Measurements from ENCODE around the gene C2orf66.

Gene C2orf66

DNA sequence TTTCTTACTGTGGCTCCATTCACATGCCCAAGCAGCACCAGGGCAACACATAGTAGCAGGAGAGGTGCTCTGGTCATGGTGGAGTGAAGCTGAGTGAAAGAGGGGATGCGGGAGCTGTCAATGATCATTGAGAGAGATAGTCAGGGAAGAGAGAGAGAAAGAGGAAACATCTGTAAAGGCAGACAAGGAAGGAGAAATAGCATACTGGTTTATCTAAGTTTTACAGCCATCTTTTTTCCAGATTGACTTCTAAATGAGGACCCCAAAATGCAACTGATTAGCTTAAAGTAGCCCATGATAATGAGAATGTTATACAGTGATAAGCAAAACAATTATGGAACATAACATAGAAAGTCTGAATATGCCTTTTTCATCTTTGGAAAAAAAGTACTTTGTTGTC, at the start of gene C2orf66:
Gene C2orf66, minus strand, starts transcription at position 96 of the 400 bp plus-strand sequence. Its CDS starts 19 bp downstream, at position 77.
- DNase-seq: no peak

DNA sequence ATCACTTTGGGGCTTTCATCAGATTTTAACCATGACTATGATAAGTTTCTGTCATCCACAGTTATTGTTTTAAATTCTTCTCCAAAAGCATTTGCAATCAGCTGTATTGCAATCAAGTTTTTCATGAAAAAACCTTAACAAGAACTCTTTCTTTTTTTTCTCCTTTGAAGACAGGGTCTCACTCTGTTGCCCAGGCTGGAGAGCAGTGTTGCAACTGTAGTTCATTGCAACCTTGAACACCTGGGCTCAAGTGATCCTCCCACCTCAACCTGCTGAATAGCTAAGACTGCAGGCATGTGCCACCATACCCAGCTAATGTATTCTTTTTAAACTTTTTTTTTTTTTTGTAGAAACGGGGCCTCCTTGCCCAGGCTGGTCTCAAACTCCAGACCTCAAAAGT, 45.5 kb upstream of the C2orf66 start:
- DNase-seq: no peak

DNA sequence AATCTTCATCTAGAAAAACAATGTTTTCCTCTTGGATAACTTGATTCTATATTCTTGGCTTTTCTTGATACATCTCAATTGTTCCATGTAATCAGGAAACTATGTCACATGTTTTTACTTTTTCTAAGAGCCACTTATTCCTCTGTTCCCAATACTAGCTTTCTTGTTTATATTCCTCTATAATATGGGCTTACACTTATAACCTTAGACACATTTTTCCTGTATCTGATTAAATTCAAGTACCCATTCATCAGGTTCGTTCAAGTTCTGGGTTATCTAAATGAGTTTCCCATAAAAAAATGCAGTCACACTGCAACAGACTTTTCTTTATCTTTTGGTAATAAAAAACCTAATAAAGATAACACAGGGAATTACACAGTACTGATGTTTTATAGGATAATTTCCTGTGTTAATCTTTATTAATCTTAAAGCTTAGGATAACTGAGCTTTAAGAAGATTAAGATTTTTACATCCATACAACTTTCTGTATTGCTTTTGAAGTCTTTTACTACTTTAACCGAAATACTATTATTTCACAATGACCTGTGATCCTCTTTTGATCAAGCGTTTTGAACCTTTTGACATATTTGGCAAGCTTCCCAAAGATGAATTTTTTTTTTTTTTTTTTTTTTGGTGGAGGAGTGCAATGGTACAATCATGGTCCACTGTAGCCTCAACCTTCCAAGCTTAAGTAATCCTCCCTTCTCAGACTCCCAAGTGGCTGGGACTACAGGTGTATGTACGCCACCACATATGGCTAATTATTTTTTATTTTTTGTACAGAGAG, 44.3 kb upstream of the C2orf66 start:
- DNase-seq: no peak

DNA sequence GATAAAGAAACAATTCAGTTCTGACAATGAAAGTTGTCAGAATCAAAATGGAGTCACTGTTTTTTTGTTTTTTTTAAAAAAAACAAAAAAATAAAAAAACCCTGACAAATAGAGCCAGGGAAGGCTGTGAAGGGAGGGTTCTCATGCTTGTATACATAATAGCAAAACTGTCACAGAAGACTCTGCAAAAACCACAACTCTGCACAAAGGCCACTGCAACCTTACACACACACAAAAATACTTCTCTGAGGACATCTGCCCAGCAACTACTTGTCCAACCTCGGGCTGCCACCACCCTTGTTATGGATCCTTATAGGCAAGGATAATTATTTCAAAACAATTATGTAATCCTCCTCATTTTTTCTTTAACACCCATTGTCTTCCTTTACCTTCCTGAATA, 41.9 kb upstream of the C2orf66 start:
- DNase-seq: no peak

DNA sequence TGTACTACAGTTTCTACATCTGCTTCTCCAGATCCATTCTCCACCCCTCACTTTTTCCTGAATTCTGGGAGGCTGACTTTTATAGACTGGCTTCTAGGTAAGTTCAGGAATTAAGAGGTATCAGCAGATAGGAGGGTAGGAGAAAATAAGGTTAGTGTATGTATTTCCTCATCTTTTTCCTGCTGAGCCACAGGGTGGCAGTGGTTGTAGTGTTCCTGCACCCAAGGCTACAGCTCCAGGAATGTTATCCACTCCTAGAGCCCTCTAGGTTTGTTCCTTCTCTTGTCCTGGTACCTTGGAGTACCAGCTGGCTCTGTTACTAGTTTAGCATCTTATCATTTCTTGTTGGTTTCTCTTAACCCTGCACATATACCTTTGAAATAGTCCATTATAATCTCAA, 40.7 kb upstream of the C2orf66 start:
- DNase-seq: no peak

DNA sequence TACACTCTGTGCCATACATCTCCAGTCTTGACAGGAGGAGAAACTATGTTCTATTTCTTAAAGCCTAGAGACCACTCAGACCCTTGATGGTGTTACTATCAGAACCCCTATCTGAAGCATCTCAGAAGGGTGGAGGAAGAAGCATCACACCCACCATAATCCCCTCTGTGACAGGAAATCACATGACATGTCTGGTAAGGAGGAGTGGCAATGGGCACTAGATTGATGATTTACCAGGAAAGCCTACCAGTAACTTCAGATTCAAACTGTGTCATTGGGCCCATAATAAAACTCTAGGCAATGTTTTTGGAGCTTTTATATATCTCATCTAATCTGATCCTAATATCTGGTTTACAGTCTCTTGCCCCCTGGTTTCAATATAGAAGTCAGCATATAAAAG, 37.1 kb upstream of the C2orf66 start:
- no peak for DNase-seq

DNA sequence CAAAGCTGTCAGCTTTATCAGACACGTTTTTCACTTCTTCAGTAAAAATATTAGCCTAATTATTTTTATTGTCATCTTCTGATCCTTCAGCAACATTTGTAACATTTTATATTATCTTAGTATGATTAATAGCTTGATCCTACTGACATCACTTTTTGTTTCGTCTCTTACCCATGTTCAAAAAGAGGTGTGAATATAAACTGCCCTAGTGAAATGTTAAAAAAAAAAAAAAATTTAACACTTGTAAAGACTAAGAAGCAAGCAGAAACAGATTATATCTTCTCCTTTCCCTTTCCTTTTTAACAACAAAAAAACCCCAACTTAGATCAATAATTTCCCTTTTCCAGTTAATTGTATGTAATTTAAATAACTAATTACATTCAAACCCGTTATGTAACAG, 36.2 kb upstream of the C2orf66 start:
- DNase-seq: no peak

DNA sequence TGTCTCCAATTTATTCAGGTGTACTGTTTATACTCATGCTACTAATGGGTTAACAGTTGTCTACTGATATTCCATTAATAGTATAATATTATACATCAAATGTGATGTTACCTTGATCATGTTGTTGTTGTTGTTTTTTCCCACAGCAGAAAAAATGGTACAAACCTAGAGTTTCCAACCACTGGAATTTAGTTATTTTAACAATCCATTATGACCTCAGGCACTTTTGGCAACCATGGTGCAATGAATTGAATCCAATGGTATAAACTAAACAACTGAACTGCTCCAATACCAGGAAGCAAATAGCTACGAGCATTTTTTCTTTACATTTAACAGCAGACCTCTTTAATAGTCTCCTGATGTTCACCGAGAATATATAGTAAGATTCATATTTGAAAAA, 31.0 kb upstream of the C2orf66 start:
- DNase-seq: no peak

DNA sequence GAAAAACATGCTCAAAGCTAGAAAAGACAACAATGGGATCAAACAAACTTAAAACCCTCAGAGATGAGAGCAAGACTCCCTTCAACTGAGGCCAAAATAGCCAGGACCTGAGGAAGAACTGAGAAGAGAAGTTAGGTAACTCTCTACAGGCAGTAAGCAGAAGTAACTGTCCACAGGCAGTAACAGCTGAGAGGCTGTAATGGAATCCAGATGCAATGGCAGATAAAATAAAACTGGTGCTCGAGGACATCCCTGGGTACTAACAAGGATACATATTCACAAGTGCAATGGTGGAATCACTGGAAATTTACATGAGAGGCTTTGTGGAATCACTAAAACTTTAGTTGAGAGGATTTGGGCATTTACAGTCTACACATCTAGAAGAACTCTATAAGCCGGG, 30.4 kb upstream of the C2orf66 start:
- DNase-seq: no peak

DNA sequence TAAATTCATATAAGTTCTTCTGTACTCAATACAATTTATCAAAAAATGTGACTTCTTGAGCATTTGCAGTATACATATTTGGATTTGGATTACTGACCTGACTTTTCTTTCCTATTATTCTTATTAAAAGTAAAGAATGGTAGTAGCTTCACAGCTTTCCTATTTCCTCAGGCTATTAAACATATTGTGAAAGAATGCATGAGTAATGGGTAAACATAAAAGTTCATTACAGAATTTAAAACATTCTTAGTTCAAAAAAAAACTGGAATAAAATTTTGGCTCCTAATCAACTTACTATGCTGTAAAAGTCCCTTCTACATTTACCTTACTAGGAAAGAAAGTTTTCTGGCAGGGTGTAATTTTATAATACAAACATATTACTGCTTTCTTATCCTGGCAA, 27.3 kb upstream of the C2orf66 start:
- no peak for DNase-seq

DNA sequence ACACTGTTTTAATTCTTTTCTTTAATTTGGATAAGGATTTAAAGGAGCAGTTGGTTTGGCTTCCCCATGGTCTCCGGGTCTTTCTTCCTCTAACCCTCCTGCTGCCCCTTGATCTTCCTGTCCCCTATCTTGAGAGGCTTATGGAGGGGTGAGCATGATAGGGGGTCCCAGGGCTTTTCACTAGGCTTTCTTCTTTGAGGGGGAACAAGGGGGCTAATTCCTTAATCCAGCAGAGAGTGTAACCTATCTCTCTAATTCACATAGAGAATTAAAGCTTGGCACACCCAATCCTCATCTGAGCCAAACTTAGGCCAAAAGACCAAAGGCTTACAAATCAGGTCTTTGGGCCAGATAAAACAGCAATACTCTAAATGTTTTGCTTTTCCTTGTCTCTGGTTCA, 21.5 kb upstream of the C2orf66 start:
- no peak for DNase-seq

DNA sequence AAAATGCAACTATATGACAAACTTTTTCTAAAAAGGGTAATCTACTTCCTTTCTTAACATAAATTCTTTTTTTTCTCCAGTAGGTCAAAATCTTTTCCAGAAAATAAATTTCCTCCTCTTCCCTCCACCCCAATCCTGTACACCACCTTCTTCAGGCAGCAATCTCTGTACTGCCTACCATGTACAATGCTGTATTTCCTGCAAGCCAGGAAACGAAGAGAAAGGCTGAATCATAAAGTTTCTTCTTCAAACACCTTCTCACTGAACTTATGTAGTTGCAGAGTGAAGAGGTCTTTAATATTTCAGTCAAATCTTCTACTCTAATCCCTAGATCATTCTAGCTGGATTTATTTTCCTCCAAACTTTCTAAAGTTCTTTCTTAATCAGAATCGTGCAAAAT, 18.2 kb upstream of the C2orf66 start:
- no peak for DNase-seq

DNA sequence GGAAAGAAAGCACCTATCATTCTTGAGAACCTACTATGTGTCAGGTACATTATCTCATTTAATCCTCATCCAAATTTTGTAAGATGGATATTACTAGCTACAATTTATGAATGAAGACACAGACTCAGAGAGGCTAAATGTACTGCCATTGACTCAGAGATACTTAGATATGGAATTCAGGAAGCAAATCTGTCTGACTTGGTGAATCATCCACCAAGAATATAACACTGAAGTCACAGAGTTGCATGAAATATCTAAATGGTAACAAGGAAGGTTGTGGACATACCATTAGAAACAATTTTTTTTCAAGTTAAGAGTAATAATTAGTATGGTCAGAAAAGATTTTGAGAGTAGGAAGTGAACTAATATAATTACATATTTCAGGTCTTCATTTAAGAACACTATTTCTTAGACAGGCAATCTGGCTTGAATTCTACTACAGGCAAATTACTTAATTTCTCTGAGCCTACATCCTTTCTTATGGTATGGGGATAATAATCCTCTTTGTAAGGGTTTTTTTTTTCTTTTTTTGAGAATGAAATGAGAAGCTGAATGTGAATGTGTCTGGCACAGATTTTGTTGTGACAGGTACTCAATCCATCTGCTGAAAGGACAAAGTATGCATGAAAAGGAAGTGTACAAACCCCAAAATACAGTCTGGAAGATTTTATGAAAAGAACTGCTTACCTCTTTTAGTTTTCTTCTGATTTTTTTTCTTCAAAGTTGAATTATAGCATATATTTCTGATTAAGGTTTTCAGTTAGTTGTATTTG, 14.8 kb upstream of the C2orf66 start:
- no peak for DNase-seq

DNA sequence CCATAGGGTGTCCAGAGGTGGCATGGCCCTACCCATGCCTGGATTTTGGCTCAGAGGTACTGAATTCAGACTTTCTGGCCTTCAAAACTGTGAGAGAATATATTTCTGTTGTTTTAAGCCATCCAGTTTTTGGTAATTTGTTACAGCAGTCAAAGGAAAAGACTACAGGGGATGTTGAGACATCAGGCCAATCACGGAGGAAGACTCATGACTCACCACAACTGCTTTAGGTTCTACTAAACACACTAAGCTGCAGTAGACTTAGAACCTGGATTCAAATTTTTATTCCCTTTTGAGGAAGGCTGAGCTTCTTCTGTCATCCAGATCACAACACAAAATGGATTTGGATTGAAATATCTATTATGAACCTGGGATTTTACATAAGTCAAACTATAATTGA, 12.0 kb upstream of the C2orf66 start:
- no peak for DNase-seq

DNA sequence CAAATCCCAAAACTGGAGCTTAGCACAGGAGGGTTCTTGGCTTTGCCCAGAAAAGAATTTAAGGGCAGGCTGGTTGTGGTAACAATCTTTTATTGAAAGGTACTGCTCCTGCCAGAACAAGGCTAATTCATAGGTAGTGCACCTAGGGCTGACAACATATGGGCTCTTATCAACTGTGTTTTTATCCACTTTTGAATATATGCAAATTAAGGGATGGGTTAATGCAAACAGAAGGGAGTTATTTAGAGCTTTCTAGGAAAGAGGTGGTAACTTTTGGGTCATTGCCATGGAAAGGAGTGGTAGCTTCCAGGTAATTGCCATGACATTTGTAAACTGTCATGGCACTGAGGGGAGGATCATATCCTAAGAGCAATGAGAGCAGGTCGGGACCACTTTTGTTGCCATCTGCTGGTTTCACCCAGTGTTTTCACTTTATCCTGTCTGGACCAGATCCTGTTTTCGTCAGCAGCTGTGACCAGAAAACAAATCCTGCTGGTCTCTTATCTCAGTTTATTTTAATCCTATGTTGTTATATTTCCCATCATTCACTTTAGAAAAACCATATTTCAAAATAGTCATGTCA, 981 bp downstream of the C2orf66 start:
- DNase-seq: peak; percentile 42

DNA sequence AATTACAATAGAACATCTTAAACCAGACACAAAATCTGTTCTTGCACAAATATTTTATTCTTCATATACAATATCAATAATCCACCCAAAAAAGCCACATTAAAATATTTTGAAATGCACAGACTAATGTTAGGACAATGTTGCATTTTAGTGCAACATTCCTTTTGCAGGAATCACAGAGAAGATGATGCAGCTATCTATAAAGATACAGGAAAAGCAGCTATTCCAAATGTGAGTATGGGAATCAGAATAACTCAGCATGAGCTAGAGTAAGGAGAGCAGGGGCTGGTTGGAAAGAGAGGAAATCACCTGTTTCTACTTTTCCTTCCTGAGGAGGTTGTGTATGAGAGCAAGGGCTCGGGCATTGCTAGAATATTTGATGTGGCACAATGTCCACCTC, 4.8 kb downstream of the C2orf66 start:
- DNase-seq: no peak

DNA sequence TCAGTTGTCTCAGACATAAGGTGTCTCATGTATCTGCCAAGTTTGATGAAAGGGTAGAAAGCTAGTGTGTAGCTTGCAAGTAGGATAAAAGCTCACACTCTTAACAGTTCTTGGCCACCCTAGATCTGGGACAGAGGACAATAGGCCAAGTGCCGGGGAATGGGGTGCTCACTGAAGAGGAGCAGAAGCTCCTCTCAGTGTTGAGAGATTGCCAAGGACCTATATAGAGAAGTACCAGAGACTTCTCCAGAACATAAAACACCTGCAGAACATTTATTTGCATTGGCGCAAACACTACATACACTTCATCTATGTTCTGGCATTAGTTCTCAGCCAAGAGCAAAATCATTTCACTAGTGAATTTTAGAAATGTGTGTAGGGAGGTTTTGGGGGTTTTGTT, 6.8 kb downstream of the C2orf66 start:
- no peak for DNase-seq

DNA sequence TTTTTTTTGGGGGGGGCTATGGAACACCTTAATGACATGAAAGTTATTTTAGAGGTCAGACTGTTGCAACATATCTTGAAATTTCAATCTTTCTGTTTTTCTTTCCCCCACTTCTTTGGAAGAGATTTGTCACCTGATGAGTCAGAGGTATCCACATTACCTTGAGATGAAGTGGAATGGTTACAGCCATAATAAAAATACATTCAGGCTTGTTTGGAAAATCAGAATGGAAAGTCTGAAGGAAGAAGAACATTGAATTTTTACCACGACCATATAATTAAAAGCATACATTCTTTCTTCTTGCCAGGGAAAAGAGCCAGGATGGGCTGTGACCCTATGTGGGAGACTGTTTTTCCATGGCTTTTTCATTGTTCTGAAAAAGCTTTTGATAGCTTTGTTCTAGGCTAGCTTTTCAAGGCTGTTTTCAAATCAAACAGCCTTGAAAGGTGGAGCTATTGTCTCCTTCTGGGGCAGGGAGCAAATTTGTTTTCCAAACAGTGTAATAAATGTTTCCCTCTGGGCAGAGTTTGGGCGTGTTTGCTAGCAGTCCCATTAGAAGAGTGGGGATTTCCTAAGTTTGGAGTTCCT, 7.4 kb downstream of the C2orf66 start:
- DNase-seq: no peak

DNA sequence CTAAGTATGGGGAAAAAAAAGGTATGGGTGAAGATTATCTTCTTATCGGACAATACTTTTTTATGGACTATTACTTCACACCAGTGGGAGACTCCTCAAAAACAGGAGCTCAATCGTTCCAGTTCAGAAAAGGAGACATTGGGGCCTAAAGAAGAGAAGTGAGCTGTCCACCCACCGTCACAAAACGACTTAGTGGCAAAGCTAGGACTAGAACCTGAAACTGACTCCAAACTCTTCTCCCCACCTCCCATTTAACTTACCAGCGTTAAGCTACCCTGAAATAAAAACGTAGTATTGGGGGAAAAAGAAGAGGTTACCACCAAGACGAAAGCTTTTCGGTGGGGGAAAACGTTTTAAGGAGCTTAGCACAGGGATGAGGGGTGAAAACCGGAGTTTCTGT, 10.2 kb downstream of the C2orf66 start:
- no peak for DNase-seq

DNA sequence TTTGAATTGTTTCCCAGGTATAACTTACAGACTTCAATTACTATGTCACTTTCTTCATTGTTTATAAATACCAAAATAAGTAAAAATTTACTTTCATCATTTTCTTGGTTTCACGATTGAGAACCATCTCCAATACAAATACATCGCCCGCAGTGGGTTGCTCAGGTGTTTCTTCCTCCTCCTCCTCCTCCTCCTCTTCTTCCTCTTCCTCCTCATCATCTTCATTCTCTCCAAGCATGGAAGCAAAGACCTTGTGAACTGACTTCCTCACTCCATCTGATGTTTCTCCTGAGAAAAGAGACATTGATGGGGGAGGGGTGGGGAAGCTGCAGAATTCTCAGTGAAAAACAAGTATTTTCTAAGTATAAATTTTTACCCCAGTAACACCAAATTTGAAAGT, 16.3 kb downstream of the C2orf66 start:
- no peak for DNase-seq

DNA sequence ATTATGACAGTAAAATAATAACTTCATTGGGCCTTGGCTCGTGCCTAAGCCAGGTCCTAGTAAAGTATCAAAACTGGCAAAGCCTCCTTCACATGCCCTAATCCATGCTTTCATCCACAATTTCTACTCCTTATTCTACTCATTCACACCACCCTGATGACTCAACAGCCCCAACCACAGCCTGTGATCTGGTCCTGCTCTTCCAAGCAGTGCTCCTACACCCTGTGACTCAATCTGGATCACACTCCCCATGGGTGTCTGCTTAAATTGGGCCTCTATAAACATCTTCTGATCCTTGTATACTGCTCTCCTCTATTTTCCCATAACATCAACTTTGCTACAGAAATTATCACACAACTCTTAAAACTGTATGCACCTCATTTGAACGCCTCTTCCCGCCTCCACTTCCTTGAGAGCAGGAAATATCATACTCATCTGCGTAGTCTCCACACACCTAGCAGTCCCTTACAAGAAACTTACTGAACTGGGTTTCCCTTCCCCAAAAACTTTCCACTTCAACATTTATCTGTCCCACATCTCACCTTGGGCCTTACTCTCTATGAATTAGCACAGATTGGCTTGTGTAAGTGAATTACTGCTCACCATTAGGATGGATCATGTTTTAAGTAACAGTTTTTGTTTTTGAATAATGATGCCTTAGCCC, 25.6 kb downstream of the C2orf66 start:
- no peak for DNase-seq

DNA sequence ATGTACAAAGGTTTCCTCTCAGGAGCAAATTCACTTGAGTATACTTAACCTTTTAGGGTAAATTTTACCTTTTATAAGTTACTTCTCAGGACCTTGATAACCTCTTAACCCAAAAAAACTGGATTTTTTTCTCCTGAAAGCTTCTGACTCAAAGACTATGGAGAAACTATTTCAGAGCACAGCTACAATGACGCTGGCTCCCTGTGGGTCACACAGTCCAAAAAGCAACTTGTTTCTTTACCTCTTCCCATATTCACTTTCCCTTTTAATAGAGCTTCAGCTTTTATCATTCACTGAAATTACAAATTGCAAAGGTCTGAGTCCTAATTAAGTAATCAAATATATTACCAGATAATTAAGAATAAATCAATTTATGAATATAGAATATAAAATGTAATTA, 42.1 kb downstream of the C2orf66 start:
- no peak for DNase-seq

DNA sequence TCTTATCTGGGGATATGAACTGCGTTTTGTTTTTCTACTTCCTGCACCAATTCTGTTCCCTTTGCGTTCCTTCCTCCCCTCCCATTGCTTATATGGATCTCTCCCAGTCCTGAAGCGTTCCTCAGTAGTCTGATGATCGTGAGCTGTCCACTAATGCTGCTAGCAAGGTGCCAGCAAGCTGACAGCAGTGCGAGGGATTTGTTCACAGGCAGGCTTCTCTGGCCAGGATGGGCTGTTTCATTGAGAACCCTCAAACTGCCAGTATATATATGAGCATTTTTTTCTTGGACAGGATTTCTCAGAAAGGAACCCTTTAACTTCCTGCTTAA, 49.8 kb downstream of the C2orf66 start:
- DNase-seq: no peak

Measured in NCI-H2171 (cell line).